Esophagus squamous epithelium (tissue), 4 donors: ENCODE data around the gene HSD3B2.

Experiments used
- POLR2A ChIP-seq, 4 donors: fragments of 450-650 bp; IDR thresholded peaks; one replicate each; pipeline ENCODE4 v1.6.1; 2017; ENCODE audit warnings: antibody characterized with exemption in 4 of 4, mild to moderate bottlenecking in 4 of 4, moderate library complexity in 3 of 4
- TF ChIP-seq, protein P1 (sequence below), 6 experiments: fragments of 450-650 bp in 4 of 6; fragments of 200-600 bp in 2 of 6; sonication (generic) in 2 of 6; IDR thresholded peaks; one replicate each; pipeline ENCODE4 v1.5.1; 2016 to 2019; ENCODE audit warnings: antibody characterized with exemption in 6 of 6, mild to moderate bottlenecking in 4 of 6, moderate library complexity in 4 of 6

DNA sequence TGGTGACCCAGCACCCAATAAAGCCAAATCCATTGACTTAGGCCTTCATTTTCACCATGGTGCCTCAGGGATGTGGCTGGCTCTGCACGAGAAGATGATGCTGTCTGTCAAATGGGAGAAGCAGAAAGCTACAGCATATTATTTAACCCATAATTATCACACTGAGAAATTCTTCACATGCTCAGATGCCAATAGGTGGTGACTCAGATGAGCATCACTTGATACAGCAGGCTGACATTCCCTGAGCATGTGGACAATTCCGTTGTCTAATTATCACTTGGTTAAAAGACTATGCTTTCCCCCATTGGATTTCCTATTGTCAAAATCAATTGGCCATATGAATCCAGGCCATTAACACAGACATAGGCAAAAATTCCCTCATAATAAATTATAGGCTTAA, 48.0 kb downstream of the HSD3B2 start:
- no peak for TF ChIP-seq POLR2A (IDR thresholded peaks at IDR 0.05)
- TF ChIP-seq, protein P1, sequence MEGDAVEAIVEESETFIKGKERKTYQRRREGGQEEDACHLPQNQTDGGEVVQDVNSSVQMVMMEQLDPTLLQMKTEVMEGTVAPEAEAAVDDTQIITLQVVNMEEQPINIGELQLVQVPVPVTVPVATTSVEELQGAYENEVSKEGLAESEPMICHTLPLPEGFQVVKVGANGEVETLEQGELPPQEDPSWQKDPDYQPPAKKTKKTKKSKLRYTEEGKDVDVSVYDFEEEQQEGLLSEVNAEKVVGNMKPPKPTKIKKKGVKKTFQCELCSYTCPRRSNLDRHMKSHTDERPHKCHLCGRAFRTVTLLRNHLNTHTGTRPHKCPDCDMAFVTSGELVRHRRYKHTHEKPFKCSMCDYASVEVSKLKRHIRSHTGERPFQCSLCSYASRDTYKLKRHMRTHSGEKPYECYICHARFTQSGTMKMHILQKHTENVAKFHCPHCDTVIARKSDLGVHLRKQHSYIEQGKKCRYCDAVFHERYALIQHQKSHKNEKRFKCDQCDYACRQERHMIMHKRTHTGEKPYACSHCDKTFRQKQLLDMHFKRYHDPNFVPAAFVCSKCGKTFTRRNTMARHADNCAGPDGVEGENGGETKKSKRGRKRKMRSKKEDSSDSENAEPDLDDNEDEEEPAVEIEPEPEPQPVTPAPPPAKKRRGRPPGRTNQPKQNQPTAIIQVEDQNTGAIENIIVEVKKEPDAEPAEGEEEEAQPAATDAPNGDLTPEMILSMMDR (IDR thresholded peaks at IDR 0.05) = no peak
